NT2/D1 (cell line): ENCODE results near the gene NUAK1.

Experiments used
- SUZ12 ChIP-seq: IDR thresholded peaks from 2 replicates; pipeline ENCODE4 v1.6.1; 2011; ENCODE audit not compliant: insufficient read length, insufficient read depth; ENCODE audit errors: extremely low read depth
- YY1 ChIP-seq: IDR thresholded peaks from 2 replicates; pipeline ENCODE4 v1.6.1; 2011; ENCODE audit not compliant: insufficient read length, insufficient read depth
- ZNF274 ChIP-seq: IDR thresholded peaks from 2 replicates; pipeline ENCODE4 v1.6.1; 2011; ENCODE audit warnings: mild to moderate bottlenecking, low read depth, low read length

- no peak for TF ChIP-seq ZNF274
- TF ChIP-seq SUZ12: no peak
- TF ChIP-seq YY1: no peak
These were observed 63.9 kb downstream of the NUAK1 start for GRCh38 chr12:106074706-106075392.
